Measurements from ENCODE around the gene DLX1.

Gene DLX1

DNA sequence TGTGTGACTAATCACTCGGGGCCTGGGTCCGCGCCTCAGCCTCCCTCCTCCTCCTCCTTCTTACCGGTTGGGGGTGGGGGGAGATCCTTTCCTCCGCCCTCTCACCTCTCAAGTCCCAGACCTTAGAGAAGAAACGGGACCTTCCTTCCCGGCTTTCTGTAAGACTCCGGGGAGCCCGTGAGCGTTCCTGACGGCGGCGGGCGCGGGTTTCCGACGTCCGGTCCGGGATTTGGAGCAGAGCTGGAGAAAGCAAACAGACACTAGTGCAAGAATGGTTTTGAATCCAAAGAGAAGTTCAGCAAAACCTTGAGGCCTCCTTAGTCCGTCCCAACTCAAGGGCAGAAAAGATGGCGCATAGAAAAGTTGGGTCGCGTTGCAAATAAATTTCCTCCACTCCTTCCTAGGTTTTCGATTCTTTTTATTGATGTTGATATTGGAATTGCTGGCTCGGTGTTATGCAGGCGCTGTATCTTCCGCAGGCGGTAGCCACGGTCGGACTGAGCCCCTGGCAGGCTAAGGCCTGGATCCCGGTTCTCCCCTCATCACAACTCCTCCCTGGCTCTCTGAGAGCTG is 2.0 kb downstream of the DLX1 start:
- no peak for DNase-seq (ENCODE audit: low read depth, low spot score)

DNA sequence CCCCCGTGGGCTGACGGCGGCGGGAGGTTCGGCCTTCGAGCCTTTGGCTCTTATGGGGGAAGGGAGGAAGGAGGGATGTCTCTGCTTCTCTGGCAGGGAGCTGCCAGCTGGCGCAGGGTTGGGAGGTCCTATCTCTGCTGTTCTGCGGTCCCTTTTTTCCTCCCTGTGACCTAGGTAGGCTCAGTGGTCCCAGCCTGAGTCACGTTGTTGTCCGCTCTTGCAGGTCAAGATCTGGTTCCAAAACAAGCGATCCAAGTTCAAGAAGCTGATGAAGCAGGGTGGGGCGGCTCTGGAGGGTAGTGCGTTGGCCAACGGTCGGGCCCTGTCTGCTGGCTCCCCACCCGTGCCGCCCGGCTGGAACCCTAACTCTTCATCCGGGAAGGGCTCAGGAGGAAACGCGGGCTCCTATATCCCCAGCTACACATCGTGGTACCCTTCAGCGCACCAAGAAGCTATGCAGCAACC is 2.5 kb downstream of the DLX1 start:
- no peak for DNase-seq (ENCODE audit: low read depth, low spot score)

GRCh38 chr2:172088245-172089004 is 3.1 kb downstream of the DLX1 start:
- DNase-seq (ENCODE audit: low read depth, low spot score) = no peak

GRCh38 chr2:172089005-172089504 is 3.7 kb downstream of the DLX1 start:
- DNase-seq (ENCODE audit: low read depth, low spot score) = no peak

- DNase-seq (ENCODE audit: low read depth, low spot score) = no peak
These were observed 4.3 kb downstream of the DLX1 start for GRCh38 chr2:172089633-172090032.

GRCh38 chr2:172090044-172090961 is 5.0 kb downstream of the DLX1 start:
- no peak for DNase-seq (ENCODE audit: low read depth, low spot score)

GRCh38 chr2:172091000-172091641 is 5.8 kb downstream of the DLX1 start:
- DNase-seq (ENCODE audit: low read depth, low spot score) = no peak

DNA sequence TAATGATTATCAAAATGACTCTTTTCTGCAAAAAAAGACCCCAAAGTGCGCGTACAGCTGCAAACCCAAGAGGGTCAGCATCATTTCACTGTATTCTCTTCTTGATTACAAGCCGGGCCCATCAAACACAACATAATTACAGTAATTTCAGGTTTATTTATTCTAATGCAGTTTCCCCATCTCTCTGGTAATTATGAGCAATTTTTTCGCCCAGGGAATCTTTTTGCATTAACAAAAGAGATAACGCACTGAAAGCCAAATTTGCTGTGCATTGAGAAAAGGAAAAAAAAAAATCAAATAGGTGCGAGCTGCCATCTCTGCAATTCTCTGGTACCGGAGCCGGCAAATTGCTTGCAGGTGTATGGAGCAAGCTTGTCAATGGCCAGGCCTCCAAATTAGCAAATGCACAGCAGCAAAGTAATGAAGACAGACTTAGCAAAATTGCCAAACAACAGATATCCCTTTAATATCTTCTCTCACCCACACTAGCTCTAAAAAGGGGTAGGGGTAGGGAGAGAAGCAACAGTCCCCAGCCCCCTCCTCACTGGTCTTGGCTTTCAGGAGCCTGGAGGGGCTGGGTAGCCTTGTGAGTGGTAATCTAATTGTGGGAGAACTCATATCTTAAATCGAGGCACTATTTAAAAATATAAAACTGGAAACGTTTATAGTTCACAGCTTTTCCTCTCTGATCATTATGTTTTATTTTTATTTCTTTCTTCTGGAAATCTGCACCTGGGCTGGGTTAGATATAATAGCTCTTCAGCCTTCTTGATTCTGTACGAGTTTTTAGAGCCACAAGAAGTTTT is 6.7 kb downstream of the DLX1 start:
- no peak for DNase-seq (ENCODE audit: low read depth, low spot score)

DNA sequence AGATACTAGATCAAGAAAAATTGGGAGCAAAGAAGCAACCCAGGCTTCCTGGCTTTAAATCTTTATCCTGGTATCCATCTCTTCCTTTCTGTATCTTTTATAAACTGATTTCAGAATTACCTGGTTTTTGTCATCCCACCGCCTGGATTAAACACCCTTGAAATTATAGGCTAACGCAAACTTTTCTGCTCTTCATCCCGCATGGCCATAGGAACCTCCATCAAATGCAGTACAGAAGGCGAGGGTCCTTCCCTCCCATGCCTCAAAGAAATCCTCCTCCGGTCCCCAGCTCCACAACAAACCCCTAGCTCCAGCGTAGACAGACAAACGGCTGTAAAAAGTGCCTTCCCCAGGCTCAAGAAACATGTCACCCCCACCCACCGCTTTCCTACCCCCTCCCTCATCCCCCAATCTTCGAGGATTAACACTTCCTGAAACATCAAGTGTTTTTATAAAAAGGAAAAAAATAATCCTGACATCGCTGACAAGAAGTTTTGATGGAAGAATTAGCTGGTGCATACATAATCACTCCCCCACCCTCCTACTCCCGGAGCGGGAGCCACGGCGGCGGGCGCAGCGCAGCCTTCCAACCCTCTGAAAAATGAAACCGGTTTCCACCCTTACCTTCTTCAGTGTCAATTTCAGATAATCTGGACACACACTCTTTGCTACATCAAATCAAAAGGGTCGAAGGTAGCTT is 7.6 kb downstream of the DLX1 start:
- DNase-seq (ENCODE audit: low read depth, low spot score) = no peak

DNA sequence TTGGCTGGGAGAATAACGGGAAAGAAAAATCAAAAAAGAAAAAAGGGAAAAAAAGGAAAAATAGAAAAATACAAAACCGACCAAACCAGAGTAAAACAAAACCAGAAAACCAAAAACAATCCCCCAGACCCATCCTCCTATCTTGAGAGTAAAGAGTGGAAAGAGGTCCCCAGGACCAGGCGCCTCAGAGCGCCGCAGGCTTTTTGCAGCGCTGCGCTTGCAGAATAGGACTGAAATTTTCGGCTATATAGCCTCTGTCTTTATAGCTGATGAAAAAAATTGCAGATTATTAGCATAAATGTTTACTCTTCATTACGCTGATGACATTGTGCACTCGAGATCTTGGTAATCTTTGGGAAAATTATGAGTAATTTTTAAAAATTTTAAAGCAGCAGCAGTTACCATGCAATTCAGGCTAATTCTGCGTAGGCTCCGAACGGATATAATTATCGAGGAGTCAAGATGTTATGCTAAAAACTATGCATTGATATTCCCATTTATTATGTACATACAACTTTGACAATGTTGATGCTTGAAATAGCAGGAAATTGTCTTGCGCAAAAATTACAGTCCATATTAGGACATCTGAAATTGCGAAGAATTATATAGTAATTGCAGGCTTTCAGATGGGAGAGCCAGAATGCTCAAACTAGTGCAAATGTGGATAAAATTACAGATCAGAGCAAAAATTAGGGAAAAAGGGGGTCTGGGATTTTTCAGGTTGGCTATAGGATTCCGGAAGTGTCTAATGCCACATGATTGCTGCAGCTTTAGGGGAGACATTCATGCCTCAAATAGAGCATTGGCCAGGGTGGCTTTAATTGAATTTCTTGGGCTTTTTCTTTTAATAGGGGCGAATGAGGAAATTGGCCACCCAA is 8.3 kb downstream of the DLX1 start:
- DNase-seq (ENCODE audit: low read depth, low spot score) = no peak

GRCh38 chr2:172094294-172095145 is 9.2 kb downstream of the DLX1 start:
- DNase-seq (ENCODE audit: low read depth, low spot score) = no peak

GRCh38 chr2:172095146-172095904 is 10.0 kb downstream of the DLX1 start:
- DNase-seq (ENCODE audit: low read depth, low spot score) = no peak

GRCh38 chr2:172095905-172096625 is 10.8 kb downstream of the DLX1 start:
- DNase-seq (ENCODE audit: low read depth, low spot score) = no peak

DNA sequence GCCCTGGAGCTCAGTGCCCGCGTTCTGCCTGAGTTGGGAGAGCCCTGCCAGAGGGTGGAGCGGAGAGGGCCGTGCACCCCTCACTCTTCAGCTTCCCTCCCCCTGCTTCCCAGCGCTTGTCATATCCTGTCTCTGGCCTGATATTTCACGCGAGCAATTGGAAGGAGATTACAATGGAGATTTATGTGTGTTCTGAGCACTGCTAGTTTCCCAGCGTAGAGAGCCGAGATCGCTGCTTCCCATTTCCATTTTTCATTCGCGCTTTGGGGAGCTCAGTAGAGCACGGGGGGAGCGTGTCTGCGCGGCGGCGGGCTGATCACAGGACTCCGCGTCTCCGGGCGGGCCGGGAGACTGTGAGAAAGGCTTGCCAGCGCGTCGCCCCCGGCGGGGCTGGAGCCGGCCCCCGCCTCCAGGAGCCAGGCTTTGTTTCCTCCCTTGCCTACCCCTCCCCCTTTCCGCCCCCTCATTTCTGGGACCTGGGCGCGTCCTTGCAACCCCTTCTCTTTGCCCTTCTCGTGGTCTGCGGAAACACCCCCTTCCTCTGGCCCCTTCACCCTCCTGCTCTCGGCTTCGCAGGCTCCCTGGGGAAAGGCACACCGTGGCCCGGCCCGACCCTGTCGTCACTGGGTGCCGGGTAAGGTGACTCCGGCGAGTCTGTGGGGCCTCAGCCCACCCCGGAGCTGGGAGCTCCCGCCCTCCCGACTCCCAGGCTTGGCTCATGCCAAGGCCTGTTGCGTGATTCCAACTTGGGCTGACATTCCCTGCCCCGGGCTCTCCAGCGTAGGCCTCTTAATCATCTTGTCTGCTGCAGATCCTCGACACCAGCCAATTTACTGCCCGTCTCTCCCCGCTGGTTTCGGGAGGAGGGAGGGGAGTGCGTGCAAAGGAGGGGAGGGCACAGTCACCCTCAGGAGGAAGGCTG is 11.6 kb downstream of the DLX1 start:
- DNase-seq (ENCODE audit: low read depth, low spot score) = no peak

GRCh38 chr2:172097557-172098131 is 12.3 kb downstream of the DLX1 start:
- no peak for DNase-seq (ENCODE audit: low read depth, low spot score)
